Measurements from ENCODE around the gene CLEC2A.
"Not testable (repeated sequence)": the region's sequence is repeated elsewhere in the genome, so short reads cannot be mapped to it uniquely, and the experiment has no call there.

CLEC2A gene

DNA sequence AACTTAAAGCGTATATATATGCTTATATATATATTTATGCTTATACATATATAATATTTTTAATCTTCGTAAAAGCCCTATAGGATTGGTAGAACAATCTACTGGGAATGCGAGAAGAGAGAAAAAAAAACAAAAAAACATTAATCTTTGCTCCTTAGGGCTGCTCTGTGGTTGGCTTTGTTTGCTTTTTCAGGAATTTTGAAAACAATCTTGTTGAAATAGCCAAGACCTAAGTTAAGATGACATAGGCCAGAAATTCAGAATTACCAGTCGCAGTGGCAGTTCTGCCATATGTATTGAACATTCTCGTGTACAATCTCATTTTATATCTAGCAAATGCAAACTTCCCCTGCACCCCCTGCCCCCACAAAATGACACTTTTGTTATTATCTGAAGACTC is 50.2 kb downstream of the CLEC2A start:
- 94 to 100% methylated on average over 2 of the region's 5 CpGs for WGBS, 2 experiments (ENCODE audit: insufficient coverage in 2 of 2)
- Histone ChIP-seq H3K4me3 (ENCODE audit: extremely low read depth, insufficient read depth, low read length, poor library complexity, severe bottlenecking) (no peak overlapping the region), H3K9me3 (ENCODE audit: control insufficient read depth, low read length) (no peaks in the 10 kb centered on the region)

DNA sequence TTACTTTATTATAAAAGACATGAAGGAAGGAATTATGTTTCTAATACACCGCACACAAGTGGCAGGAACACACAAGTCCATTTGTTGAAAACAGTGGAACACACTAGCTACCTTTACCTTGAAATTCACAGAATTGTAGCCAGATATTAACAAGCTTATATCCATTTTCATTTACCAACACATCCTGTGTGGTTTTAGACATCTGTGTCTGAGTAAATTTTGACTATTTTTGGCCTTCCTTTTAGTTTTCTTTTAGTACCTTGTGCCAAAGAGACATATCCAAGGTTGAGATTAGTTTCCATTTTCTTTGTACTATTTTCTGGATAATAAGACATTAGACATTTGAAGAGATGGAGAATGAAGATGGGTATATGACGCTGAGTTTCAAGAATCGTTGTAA is 50.9 kb downstream of the CLEC2A start, which contains the start of gene KLRF2:
KLRF2 (plus strand) TSS at position 244 of the 400 bp plus-strand sequence; CDS start at position 351, 107 bp downstream.
- H3K36me3 ChIP-seq (ENCODE audit: control insufficient read depth, insufficient read depth, low read length), result no peaks in the 10 kb centered on the region
- H3K4me1 ChIP-seq (ENCODE audit: control insufficient read depth, insufficient read depth, low read length, poor library complexity, severe bottlenecking), result no peaks in the 10 kb centered on the region
- H3K9me3 ChIP-seq (ENCODE audit: control insufficient read depth, low read length), result no peaks in the 10 kb centered on the region
- no CpG with 5 or more reads among the region's 3 CpGs for WGBS, 2 experiments (ENCODE audit: insufficient coverage in 2 of 2)
- H3K27ac ChIP-seq (ENCODE audit: low read depth, low read length, severe bottlenecking), result no peak within 1 kb of the TSS
- no peak within 1 kb of the TSS for H3K4me3 ChIP-seq (ENCODE audit: extremely low read depth, insufficient read depth, low read length, poor library complexity, severe bottlenecking)

More for the DNA sequence above, 50.2 kb downstream of the CLEC2A start:
- H3K4me1 ChIP-seq (ENCODE audit: control insufficient read depth, insufficient read depth, low read length, poor library complexity, severe bottlenecking), result no peaks in the 10 kb centered on the region
- H3K27ac ChIP-seq (ENCODE audit: low read depth, low read length, severe bottlenecking), result no peak overlapping the region
- H3K36me3 ChIP-seq (ENCODE audit: control insufficient read depth, insufficient read depth, low read length), result no peaks in the 10 kb centered on the region

DNA sequence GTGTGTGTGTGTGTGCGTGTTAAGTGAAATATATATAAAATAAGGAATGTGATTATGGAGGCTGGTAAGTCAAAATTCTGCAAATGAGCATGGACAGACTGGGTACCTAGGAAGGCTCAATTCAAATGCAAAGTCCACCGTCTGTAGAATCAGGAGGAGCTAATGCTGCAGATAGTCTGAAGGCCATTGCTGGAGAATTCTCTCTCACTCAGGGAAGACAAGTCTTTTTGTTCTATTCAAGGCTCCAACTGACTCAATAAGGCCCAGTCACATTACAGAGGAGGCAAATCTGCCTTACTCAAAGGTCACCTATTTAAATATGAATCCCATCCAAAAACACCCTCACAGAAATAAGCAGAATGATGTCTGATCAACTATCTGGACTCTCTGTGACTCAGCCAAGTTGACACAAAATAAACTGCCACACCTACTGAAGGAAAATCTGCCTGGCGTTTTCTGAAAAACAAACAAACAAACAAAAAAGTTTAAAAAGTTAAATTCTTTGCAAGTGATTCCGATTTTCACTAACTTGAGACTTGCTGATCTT is 51.6 kb downstream of the CLEC2A start:
- H3K9me3 ChIP-seq (ENCODE audit: control insufficient read depth, low read length), result no peaks in the 10 kb centered on the region
- 66 to 89% methylated on average over 3 to 4 of the region's 4 CpGs for WGBS, 2 experiments (ENCODE audit: insufficient coverage in 2 of 2)
- H3K4me3 ChIP-seq (ENCODE audit: extremely low read depth, insufficient read depth, low read length, poor library complexity, severe bottlenecking), result no peak overlapping the region
- H3K27ac ChIP-seq (ENCODE audit: low read depth, low read length, severe bottlenecking), result no peak overlapping the region
- H3K36me3 ChIP-seq (ENCODE audit: control insufficient read depth, insufficient read depth, low read length), result no peaks in the 10 kb centered on the region
- H3K4me1 ChIP-seq (ENCODE audit: control insufficient read depth, insufficient read depth, low read length, poor library complexity, severe bottlenecking), result no peaks in the 10 kb centered on the region

DNA sequence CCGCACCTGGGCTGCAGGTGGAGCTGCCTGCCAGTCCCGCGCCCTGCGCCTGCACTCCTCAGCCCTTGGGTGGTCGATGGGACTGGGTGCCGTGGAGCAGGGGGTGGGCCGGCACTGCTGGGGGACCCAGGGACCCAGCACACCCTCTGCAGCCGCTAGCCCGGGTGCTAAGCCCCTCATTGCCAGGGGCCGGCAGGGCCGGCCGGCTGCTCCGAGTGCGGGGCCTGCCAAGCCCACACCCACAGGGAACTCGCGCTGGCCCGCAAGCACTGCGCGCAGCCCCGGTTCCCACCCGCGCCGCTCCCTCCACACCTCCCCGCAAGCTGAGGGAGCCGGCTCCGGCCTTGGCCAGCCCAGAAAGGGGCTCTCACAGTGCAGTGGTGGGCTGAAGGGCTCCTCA is 56.0 kb downstream of the CLEC2A start:
- not testable (repeated sequence) for H3K36me3 ChIP-seq (ENCODE audit: control insufficient read depth, insufficient read depth, low read length); H3K27ac ChIP-seq (ENCODE audit: low read depth, low read length, severe bottlenecking)
- 91 to 92% methylated on average over 6 to 15 of the region's 26 CpGs for WGBS, 2 experiments (ENCODE audit: insufficient coverage in 2 of 2)

DNA sequence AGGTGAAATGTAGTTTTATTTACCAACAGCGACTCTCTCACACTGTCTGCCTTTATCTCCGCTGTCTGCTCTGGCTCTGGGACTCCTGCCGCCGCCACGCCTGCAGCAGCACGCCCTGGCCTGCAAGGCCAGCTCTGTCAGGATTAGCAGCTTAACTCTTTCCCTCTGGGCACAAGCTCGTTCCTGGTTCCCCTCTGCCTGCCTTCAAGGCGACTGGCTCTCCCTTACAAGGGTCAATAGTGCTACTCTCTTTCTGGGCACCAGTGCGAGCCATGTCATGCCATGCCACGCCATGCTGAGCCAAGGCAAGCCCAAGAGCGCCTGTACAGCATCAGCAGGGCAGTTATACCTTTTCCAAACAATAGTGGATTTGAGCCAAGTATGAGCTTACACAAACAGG is 59.4 kb downstream of the CLEC2A start:
- Histone ChIP-seq H3K27ac (ENCODE audit: low read depth, low read length, severe bottlenecking) (no peak overlapping the region), H3K4me3 (ENCODE audit: extremely low read depth, insufficient read depth, low read length, poor library complexity, severe bottlenecking) (no peak overlapping the region)

More for the DNA sequence above, 56.0 kb downstream of the CLEC2A start:
- not testable (repeated sequence) for H3K9me3 ChIP-seq (ENCODE audit: control insufficient read depth, low read length); H3K4me1 ChIP-seq (ENCODE audit: control insufficient read depth, insufficient read depth, low read length, poor library complexity, severe bottlenecking); H3K4me3 ChIP-seq (ENCODE audit: extremely low read depth, insufficient read depth, low read length, poor library complexity, severe bottlenecking)

DNA sequence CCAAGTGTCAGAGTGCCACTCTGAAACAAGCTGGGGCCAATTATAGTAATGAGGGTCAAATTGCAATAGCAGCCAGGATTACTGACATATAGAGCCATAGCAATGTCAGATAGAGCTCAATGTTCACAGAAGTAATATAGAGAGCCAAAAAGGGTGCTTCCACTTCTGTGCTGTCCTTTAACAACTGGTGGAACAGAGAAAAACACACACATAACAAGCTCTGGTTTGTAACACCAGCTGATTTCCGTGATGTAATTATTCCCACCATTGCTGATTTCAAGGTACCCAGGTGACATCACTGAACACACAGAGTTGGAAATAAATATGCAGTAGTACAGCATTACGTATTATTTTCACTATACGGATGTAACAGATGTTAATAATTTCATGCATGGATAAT is 60.0 kb downstream of the CLEC2A start:
- H3K4me3 ChIP-seq (ENCODE audit: extremely low read depth, insufficient read depth, low read length, poor library complexity, severe bottlenecking), result no peak overlapping the region
- no peaks in the 10 kb centered on the region for H3K4me1 ChIP-seq (ENCODE audit: control insufficient read depth, insufficient read depth, low read length, poor library complexity, severe bottlenecking)
- no peak overlapping the region for H3K27ac ChIP-seq (ENCODE audit: low read depth, low read length, severe bottlenecking)
- no peaks in the 10 kb centered on the region for H3K9me3 ChIP-seq (ENCODE audit: control insufficient read depth, low read length)
- WGBS, 2 experiments (ENCODE audit: insufficient coverage in 2 of 2), result no CpG with 5 or more reads among the region's 3 CpGs
- H3K36me3 ChIP-seq (ENCODE audit: control insufficient read depth, insufficient read depth, low read length), result no peaks in the 10 kb centered on the region

More for the DNA sequence above, 59.4 kb downstream of the CLEC2A start:
- H3K4me1 ChIP-seq (ENCODE audit: control insufficient read depth, insufficient read depth, low read length, poor library complexity, severe bottlenecking), result no peaks in the 10 kb centered on the region
- no peaks in the 10 kb centered on the region for H3K36me3 ChIP-seq (ENCODE audit: control insufficient read depth, insufficient read depth, low read length)
- H3K9me3 ChIP-seq (ENCODE audit: control insufficient read depth, low read length), result no peaks in the 10 kb centered on the region
- WGBS, 2 experiments (ENCODE audit: insufficient coverage in 2 of 2), result 85 to 95% methylated on average over 9 to 11 of the region's 11 CpGs

DNA sequence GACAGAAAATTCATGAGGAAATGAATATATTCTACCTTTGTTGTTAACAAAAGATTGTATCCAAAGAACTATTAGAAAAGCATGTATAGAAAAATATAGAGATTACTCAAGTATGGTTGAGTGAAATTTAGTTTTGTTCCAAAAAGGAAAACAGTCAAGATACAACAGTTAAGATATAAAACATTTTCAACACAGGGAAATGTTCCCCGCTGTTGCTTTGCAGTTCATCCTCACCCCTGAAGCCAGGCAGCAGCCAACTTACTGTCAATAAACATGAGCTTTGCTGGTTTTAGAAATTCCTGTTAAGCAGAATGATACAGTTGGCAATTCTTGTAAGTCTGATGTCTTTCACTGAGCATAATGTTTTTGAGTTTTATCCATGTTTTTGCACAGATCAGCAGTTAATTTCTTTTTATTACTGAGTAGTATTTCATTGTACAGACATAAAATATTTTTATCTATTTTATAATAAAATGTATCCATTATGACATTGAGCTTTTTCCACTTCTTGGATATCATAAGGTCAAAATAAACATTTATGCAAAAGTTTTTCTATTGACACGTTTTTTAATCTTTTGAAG is 61.8 kb downstream of the CLEC2A start:
- no peak overlapping the region for H3K27ac ChIP-seq (ENCODE audit: low read depth, low read length, severe bottlenecking)
- no peak overlapping the region for H3K4me3 ChIP-seq (ENCODE audit: extremely low read depth, insufficient read depth, low read length, poor library complexity, severe bottlenecking)
- no peaks in the 10 kb centered on the region for H3K9me3 ChIP-seq (ENCODE audit: control insufficient read depth, low read length)
- 100% methylated on average over 1 of the region's 2 CpGs; no CpG with 5 or more reads in 1 of the 2 experiments for WGBS, 2 experiments (ENCODE audit: insufficient coverage in 2 of 2)
- H3K4me1 ChIP-seq (ENCODE audit: control insufficient read depth, insufficient read depth, low read length, poor library complexity, severe bottlenecking), result no peaks in the 10 kb centered on the region
- H3K36me3 ChIP-seq (ENCODE audit: control insufficient read depth, insufficient read depth, low read length), result no peaks in the 10 kb centered on the region

DNA sequence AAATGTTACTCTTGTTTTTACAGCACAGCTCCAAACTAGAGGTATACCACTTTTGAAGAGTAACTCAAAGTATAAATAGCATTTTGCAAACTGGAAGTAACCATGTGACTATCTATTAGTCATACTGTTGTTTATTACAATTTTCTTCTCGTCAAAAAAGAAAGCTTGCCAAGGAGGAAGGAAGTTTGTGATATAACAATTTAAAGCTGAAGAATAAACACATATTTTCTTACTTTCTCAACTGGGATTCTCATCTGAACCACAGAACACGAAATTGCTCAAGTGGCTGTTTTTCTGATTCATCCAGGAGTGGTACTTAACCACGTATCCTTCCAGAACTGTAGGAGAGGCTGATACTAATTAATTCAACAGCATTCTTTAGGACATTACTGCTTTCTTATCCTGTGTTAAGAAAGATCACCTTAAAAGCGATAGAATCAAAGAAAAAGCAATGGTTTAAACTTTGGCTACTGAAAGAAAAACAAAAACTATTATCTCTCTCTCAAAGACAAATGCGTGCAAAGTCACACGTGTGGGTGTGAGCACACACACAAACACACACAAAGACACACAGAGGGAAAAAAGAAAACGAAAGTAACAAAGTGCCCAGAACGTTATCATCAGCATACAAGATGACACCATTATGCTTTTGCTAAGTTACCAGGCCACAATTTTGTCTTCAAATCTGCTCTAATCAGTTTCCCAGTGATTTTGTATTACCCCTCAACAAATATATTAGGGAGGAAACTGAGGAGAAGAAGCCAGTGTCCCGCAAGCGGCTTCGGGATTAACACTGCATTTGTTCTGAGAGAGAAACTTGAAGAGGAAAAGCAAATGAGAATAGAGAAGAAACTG is 62.6 kb downstream of the CLEC2A start, which contains the start of gene CLEC2B:
CLEC2B (minus strand) TSS at position 48 of the 855 bp plus-strand sequence.
- Histone ChIP-seq H3K27ac (ENCODE audit: low read depth, low read length, severe bottlenecking) (no peak within 1 kb of the TSS), H3K4me3 (ENCODE audit: extremely low read depth, insufficient read depth, low read length, poor library complexity, severe bottlenecking) (no peak within 1 kb of the TSS), H3K36me3 (ENCODE audit: control insufficient read depth, insufficient read depth, low read length) (no peaks in the 10 kb centered on the region), H3K9me3 (ENCODE audit: control insufficient read depth, low read length) (no peaks in the 10 kb centered on the region), H3K4me1 (ENCODE audit: control insufficient read depth, insufficient read depth, low read length, poor library complexity, severe bottlenecking) (no peaks in the 10 kb centered on the region)
- 87 to 92% methylated on average over 4 to 7 of the region's 11 CpGs for WGBS, 2 experiments (ENCODE audit: insufficient coverage in 2 of 2)

DNA sequence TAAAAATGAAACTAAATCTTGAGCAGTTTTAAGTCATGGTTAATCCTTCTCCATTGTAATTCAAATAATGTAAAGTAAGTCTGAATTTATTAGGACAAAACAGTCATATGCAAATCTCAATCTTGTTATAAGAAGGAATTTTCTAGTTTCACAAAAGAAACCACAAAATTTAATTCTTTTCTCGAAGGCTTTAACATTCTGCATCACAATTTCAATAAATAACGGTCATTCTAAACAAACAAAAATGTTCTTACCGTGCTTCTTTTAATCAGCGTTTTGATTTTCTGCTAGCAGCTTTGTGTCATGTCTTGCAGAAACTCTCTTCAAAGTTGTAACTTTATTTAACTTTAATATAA is 63.2 kb downstream of the CLEC2A start:
- Histone ChIP-seq H3K4me3 (ENCODE audit: extremely low read depth, insufficient read depth, low read length, poor library complexity, severe bottlenecking) (no peak overlapping the region), H3K36me3 (ENCODE audit: control insufficient read depth, insufficient read depth, low read length) (no peaks in the 10 kb centered on the region), H3K9me3 (ENCODE audit: control insufficient read depth, low read length) (no peaks in the 10 kb centered on the region), H3K4me1 (ENCODE audit: control insufficient read depth, insufficient read depth, low read length, poor library complexity, severe bottlenecking) (no peaks in the 10 kb centered on the region), H3K27ac (ENCODE audit: low read depth, low read length, severe bottlenecking) (no peak overlapping the region)
- 75 to 80% methylated on average over 2 to 3 of the region's 4 CpGs for WGBS, 2 experiments (ENCODE audit: insufficient coverage in 2 of 2)

DNA sequence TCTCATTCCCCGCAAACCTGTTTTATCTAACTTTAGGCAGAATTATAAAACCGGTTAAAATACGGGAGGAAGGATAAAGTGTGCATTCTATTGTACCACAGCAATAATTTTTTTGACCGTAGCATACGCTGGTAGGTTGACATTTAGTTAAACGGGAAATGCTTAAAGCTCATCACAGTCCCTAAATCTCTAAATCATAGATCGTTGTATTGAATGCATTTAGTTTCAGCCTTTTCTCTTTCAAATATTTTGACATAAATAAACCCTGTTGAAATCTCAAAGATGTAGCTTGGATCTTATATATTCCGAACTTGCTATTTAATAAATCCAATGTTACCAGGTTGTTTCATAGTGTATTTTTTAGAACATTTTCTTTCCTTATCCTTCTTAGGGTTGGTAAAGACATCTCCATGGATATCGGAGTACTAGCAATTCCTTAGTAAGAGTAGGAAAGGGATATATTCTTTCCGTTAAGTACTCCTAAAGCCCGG is 63.8 kb downstream of the CLEC2A start:
- H3K36me3 ChIP-seq (ENCODE audit: control insufficient read depth, insufficient read depth, low read length), result no peaks in the 10 kb centered on the region
- H3K9me3 ChIP-seq (ENCODE audit: control insufficient read depth, low read length), result no peaks in the 10 kb centered on the region
- H3K27ac ChIP-seq (ENCODE audit: low read depth, low read length, severe bottlenecking), result no peak overlapping the region
- WGBS, 2 experiments (ENCODE audit: insufficient coverage in 2 of 2), result 95 to 100% methylated on average over 3 to 5 of the region's 11 CpGs
- no peak overlapping the region for H3K4me3 ChIP-seq (ENCODE audit: extremely low read depth, insufficient read depth, low read length, poor library complexity, severe bottlenecking)
- H3K4me1 ChIP-seq (ENCODE audit: control insufficient read depth, insufficient read depth, low read length, poor library complexity, severe bottlenecking), result no peaks in the 10 kb centered on the region

Measured in mesodermal cell (in vitro differentiated cells).